H1 (cell line): ENCODE measurements around the gene NHSL2.

Source experiments
- POLR2AphosphoS5 ChIP-seq: IDR thresholded peaks from 2 replicates; pipeline ENCODE4 v1.6.1; 2011; ENCODE audit warnings: low read depth, low read length
- RAD21 ChIP-seq, 2 experiments: IDR thresholded peaks in 1 of 2; conservative IDR thresholded peaks in 1 of 2; 2 replicates each; pipeline ENCODE4 v1.6.1; 2011; ENCODE audit warnings: low read depth in 2 of 2, low read length in 2 of 2, improper control_type of control experiment in 1 of 2, inconsistent platforms in 1 of 2, mild to moderate bottlenecking in 1 of 2, moderate library complexity in 1 of 2
- SP4 ChIP-seq: IDR thresholded peaks from 2 replicates; pipeline ENCODE4 v1.6.1; 2012; ENCODE audit warnings: low read length, inconsistent platforms
- TF ChIP-seq, protein P1 (sequence below), 3 experiments: IDR thresholded peaks; 1 replicate in 2 of 3; 2 replicates in 1 of 3; pipeline versions ENCODE4 v1.5.1 to v1.6.1; 2011; ENCODE audit warnings: low read length in 3 of 3, mild to moderate bottlenecking in 3 of 3, inconsistent platforms in 2 of 3, low read depth in 1 of 3, moderate library complexity in 1 of 3; ENCODE audit not compliant: insufficient read depth in 1 of 3; ENCODE audit errors: control extremely low read depth in 1 of 3

- no peak for TF ChIP-seq SP4
- no peak for TF ChIP-seq RAD21 (IDR thresholded peaks at IDR 0.05 in 1 of 2, conservative IDR thresholded peaks at IDR 0.05 in 1 of 2; ENCODE audit: low read depth in 2 of 2, low read length in 2 of 2)
- TF ChIP-seq POLR2AphosphoS5 = no peak
- TF ChIP-seq, protein P1, sequence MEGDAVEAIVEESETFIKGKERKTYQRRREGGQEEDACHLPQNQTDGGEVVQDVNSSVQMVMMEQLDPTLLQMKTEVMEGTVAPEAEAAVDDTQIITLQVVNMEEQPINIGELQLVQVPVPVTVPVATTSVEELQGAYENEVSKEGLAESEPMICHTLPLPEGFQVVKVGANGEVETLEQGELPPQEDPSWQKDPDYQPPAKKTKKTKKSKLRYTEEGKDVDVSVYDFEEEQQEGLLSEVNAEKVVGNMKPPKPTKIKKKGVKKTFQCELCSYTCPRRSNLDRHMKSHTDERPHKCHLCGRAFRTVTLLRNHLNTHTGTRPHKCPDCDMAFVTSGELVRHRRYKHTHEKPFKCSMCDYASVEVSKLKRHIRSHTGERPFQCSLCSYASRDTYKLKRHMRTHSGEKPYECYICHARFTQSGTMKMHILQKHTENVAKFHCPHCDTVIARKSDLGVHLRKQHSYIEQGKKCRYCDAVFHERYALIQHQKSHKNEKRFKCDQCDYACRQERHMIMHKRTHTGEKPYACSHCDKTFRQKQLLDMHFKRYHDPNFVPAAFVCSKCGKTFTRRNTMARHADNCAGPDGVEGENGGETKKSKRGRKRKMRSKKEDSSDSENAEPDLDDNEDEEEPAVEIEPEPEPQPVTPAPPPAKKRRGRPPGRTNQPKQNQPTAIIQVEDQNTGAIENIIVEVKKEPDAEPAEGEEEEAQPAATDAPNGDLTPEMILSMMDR (IDR thresholded peaks at IDR 0.05; ENCODE audit: control extremely low read depth in 1 of 3, insufficient read depth in 1 of 3, low read depth in 1 of 3, low read length in 3 of 3) = no peak
These were observed 132.2 kb downstream of the NHSL2 start for GRCh38 chrX:72042852-72043248.
